ENCODE data around the gene COL5A3. TPM values are rescaled to one million over a fixed set of nuclear protein-coding genes. Genes with fewer than 3 reads are reported as not detected.

The COL5A3 gene
- polyA plus RNA-seq, 2 of the 4 experiments (the other 2 are of a cell fraction), result 0.12 to 0.36 TPM

- no peak for TF ChIP-seq POLR2A (IDR thresholded peaks at IDR 0.05; ENCODE audit: low read length)
- no peak for TF ChIP-seq RCOR1 (IDR thresholded peaks at IDR 0.05; ENCODE audit: low read depth, low read length)
- no peak for TF ChIP-seq BCL3 (IDR thresholded peaks at IDR 0.05)
- no peak for TF ChIP-seq PHF8 (IDR thresholded peaks at IDR 0.05; ENCODE audit: borderline replicate concordance, low read depth)
- TF ChIP-seq HOXB13 (CRISPR knock-in tag; IDR thresholded peaks at IDR 0.05; ENCODE audit: low read depth), result no peak
- no peak for TF ChIP-seq JUN (IDR thresholded peaks at IDR 0.05)
- Histone ChIP-seq H3K4me1 (no peaks in the 10 kb centered on the region), H3K4me3 (no peak overlapping the region), H3K9me3 (no peaks in the 10 kb centered on the region), H3K27ac (no peak overlapping the region), H3K4me2 (no peak overlapping the region)
- ChIA-PET POLR2A (no interaction called here), CTCF (interaction anchor here (1.0 kb wide), 1 partner anchor 19 kb away, joined by 4 read pairs; no protein-coding TSS in a partner anchor)
- FAIRE-seq (no peak), DNase-seq (ENCODE audit: low read depth in 1 of 2, low spot score in 1 of 2) (no peak), ATAC-seq (no peak)
- WGBS (ENCODE audit: missing lambda C conversion rate), result 38% methylated on average over 8 of the region's 8 CpGs
Measured at GRCh38 chr19:9981406-9982260, 28.7 kb downstream of the COL5A3 start.

GRCh38 chr19:9972103-9972502, 38.2 kb downstream of the COL5A3 start:
- ChIA-PET POLR2A (no interaction called here), CTCF (no interaction called here)
- H3K4me2 ChIP-seq, result no peak overlapping the region
- ATAC-seq (no peak), FAIRE-seq (no peak), DNase-seq (ENCODE audit: low read depth in 1 of 2, low spot score in 1 of 2) (no peak)
- no peaks in the 10 kb centered on the region for H3K4me1 ChIP-seq
- H3K9me3 ChIP-seq, result no peaks in the 10 kb centered on the region
- no peak overlapping the region for H3K27ac ChIP-seq
- no peak overlapping the region for H3K4me3 ChIP-seq
- 40% methylated on average over 6 of the region's 6 CpGs for WGBS (ENCODE audit: missing lambda C conversion rate)
- TF ChIP-seq MAX (IDR thresholded peaks at IDR 0.05) (no peak), NR3C1 (IDR thresholded peaks at IDR 0.05) (no peak), HDAC2 (IDR thresholded peaks at IDR 0.05) (no peak), CBX8 (IDR thresholded peaks at IDR 0.05) (no peak), RAD21 (conservative IDR thresholded peaks at IDR 0.05 in 1 of 2, IDR thresholded peaks at IDR 0.05 in 1 of 2) (no peak), TFCP2L1 (CRISPR knock-in tag; IDR thresholded peaks at IDR 0.05) (no peak), EP300 (IDR thresholded peaks at IDR 0.05) (no peak)

- Histone ChIP-seq H3K4me2 (no peak overlapping the region), H3K27ac (no peak overlapping the region), H3K4me3 (no peak overlapping the region), H3K4me1 (no peaks in the 10 kb centered on the region), H3K9me3 (no peaks in the 10 kb centered on the region)
- TF ChIP-seq SREBF2 (IDR thresholded peaks at IDR 0.05), result no peak
- no peak for TF ChIP-seq HOXA7 (CRISPR knock-in tag; IDR thresholded peaks at IDR 0.05)
- TF ChIP-seq ELK1 (IDR thresholded peaks at IDR 0.05; ENCODE audit: low read depth, low read length), result no peak
- TF ChIP-seq TFCP2L1 (CRISPR knock-in tag; IDR thresholded peaks at IDR 0.05), result no peak
- no peak for TF ChIP-seq BCL3 (IDR thresholded peaks at IDR 0.05)
- TF ChIP-seq JUN (IDR thresholded peaks at IDR 0.05), result no peak
- TF ChIP-seq ESRRA (IDR thresholded peaks at IDR 0.05; ENCODE audit: borderline replicate concordance, low read length), result no peak
- TF ChIP-seq EP300 (IDR thresholded peaks at IDR 0.05), result no peak
- no peak for TF ChIP-seq KDM1A (IDR thresholded peaks at IDR 0.05; ENCODE audit: low read depth)
- TF ChIP-seq RNF2 (IDR thresholded peaks at IDR 0.05; ENCODE audit: borderline replicate concordance, low read depth), result no peak
- no peak for TF ChIP-seq POLR2A (IDR thresholded peaks at IDR 0.05; ENCODE audit: low read length)
- no peak for TF ChIP-seq SMC3 (IDR thresholded peaks at IDR 0.05)
- no peak for TF ChIP-seq HES2 (IDR thresholded peaks at IDR 0.05)
- no peak for TF ChIP-seq HOXB5 (CRISPR knock-in tag; IDR thresholded peaks at IDR 0.05)
- no peak for TF ChIP-seq HMGXB4 (CRISPR knock-in tag; IDR thresholded peaks at IDR 0.05; ENCODE audit: borderline replicate concordance)
- no peak for TF ChIP-seq JUNB (IDR thresholded peaks at IDR 0.05)
- TF ChIP-seq PBX3 (IDR thresholded peaks at IDR 0.05), result no peak
- ATAC-seq (peak in 1 of 2 experiments; percentile 26; a peak in 2 of 6 replicates), DNase-seq (ENCODE audit: low read depth in 1 of 2, low spot score in 1 of 2) (no peak), FAIRE-seq (no peak)
- 23% methylated on average over 15 of the region's 15 CpGs for WGBS (ENCODE audit: missing lambda C conversion rate)
- CTCF ChIA-PET, result interaction anchor here (1.5 kb wide), 1 partner anchor 29 kb away, joined by 9 read pairs; no protein-coding TSS in a partner anchor
- POLR2A ChIA-PET, result no interaction called here
Measured at GRCh38 chr19:9971166-9971897, 39.0 kb downstream of the COL5A3 start.
